AML-193 (cell line): Measurements from ENCODE around the gene OR52A1.
"Not testable (repeated sequence)": the region's sequence is repeated elsewhere in the genome, so short reads cannot be mapped to it uniquely, and the experiment has no call there.

Experiments used
- DNase-seq, 2 experiments: peaks; one replicate each; lab custom pipeline; 2025; lab: John Stamatoyannopoulos, UW

OR52A1 gene

GRCh38 chr11:5154657-5155056 lies at the start of gene OR52A1:
Gene OR52A1 (minus strand): TSS chr11:5154757. CDS start chr11:5152369, 2,388 bp downstream.
- DNase-seq = no peak

GRCh38 chr11:5203366-5203765 lies 48.8 kb upstream of the OR52A1 start:
- DNase-seq = no peak

GRCh38 chr11:5200582-5200981 lies 46.0 kb upstream of the OR52A1 start, which contains the start of gene OR51V1:
Gene OR51V1 (minus strand): TSS chr11:5200682. CDS start chr11:5200682, 0 bp downstream.
- DNase-seq = no peak

GRCh38 chr11:5198285-5198684 lies 43.7 kb upstream of the OR52A1 start:
- DNase-seq = no peak

GRCh38 chr11:5197536-5197935 lies 43.0 kb upstream of the OR52A1 start:
- DNase-seq = no peak

GRCh38 chr11:5196731-5197130 lies 42.2 kb upstream of the OR52A1 start:
- no peak for DNase-seq

- no peak for DNase-seq
Observed at GRCh38 chr11:5196067-5196466, 41.5 kb upstream of the OR52A1 start.

GRCh38 chr11:5192738-5193137 lies 38.2 kb upstream of the OR52A1 start:
- DNase-seq = no peak

- DNase-seq = no peak
Observed at GRCh38 chr11:5188201-5188600, 33.6 kb upstream of the OR52A1 start.

- DNase-seq = no peak
Observed at GRCh38 chr11:5178046-5178837, 23.7 kb upstream of the OR52A1 start.

- no peak for DNase-seq
Observed at GRCh38 chr11:5174934-5175333, 20.4 kb upstream of the OR52A1 start.

GRCh38 chr11:5171856-5172255 lies 17.3 kb upstream of the OR52A1 start:
- no peak for DNase-seq

- DNase-seq = not testable (repeated sequence)
Observed at GRCh38 chr11:5165898-5166297, 11.3 kb upstream of the OR52A1 start.

GRCh38 chr11:5164807-5165206 lies 10.2 kb upstream of the OR52A1 start:
- DNase-seq = not testable (repeated sequence)

GRCh38 chr11:5161045-5161444 lies 6.5 kb upstream of the OR52A1 start:
- not testable (repeated sequence) for DNase-seq

- not testable (repeated sequence) for DNase-seq
Observed at GRCh38 chr11:5160217-5160616, 5.7 kb upstream of the OR52A1 start.

GRCh38 chr11:5159806-5160205 lies 5.2 kb upstream of the OR52A1 start:
- no peak for DNase-seq

GRCh38 chr11:5153574-5154431 lies 754 bp downstream of the OR52A1 start:
- no peak for DNase-seq

GRCh38 chr11:5151713-5152153 lies 2.8 kb downstream of the OR52A1 start:
- no peak for DNase-seq

- not testable (repeated sequence) for DNase-seq
Observed at GRCh38 chr11:5144206-5144605, 10.4 kb downstream of the OR52A1 start.

- DNase-seq = no peak
Observed at GRCh38 chr11:5137996-5138395, 16.6 kb downstream of the OR52A1 start, which contains the start of gene OR52A5. Gene OR52A5 (minus strand): TSS chr11:5138356. CDS start chr11:5132642, 5,714 bp downstream.

- DNase-seq = no peak
Observed at GRCh38 chr11:5137014-5137413, 17.5 kb downstream of the OR52A1 start.

- no peak for DNase-seq
Observed at GRCh38 chr11:5136261-5136660, 18.3 kb downstream of the OR52A1 start.
